PC-3 (cell line): Measurements from ENCODE around the gene WDR90. TPM values are rescaled to one million over a fixed set of nuclear protein-coding genes. Genes with fewer than 3 reads are reported as not detected.
"Not testable (repeated sequence)": the region's sequence is repeated elsewhere in the genome, so short reads cannot be mapped to it uniquely, and the experiment has no call there.

Experiments used
- ATAC-seq: fragments of 200-7000 bp; cut with Tn5 transposase; 2 replicates; pipeline ENCODE4 v1.9.1; 2020; ENCODE audit warnings: mild to moderate bottlenecking, moderate library complexity
- BruUV-seq: library from RNA; stranded (reverse); fragments of 400-500 nt; replicated peaks from 2 replicates; lab custom pipeline; 2021; lab: Mats Ljungman, UMichigan
- CTCF ChIA-PET: fragments of 300-600 bp; sonication (Branson Sonifier 250); formaldehyde crosslinking; loops from one replicate; lab custom pipeline; 2022; ENCODE audit warnings: antibody characterized with exemption; lab: Charles Lee
- POLR2A ChIA-PET: fragments of 300-600 bp; sonication (Branson Sonifier 250); formaldehyde crosslinking; loops from one replicate; lab custom pipeline; 2022; ENCODE audit warnings: antibody characterized with exemption; ENCODE audit not compliant: unreplicated experiment; lab: Charles Lee
- DNase-seq: peaks from one replicate; pipeline ENCODE4 v3.0.0-alpha.2; 2015
- H2AFZ ChIP-seq: fragments of 300-600 bp; sonication (generic); 2 replicates; pipeline ENCODE4 v1.6.0; 2016; ENCODE audit warnings: antibody characterized with exemption, low read length
- H3F3A ChIP-seq: fragments of 300-600 bp; sonication (generic); one replicate; pipeline ENCODE4 v1.6.0; 2017; ENCODE audit warnings: antibody characterized with exemption, low read length, control low read depth, mild to moderate bottlenecking; ENCODE audit not compliant: unreplicated experiment
- H3K27ac ChIP-seq: fragments of 300-600 bp; sonication (generic); 2 replicates; pipeline ENCODE4 v1.5.1; 2016; ENCODE audit warnings: mild to moderate bottlenecking, low read length
- H3K27me3 ChIP-seq: fragments of 300-600 bp; sonication (generic); 2 replicates; pipeline ENCODE4 v1.6.1; 2016; ENCODE audit warnings: low read length, mixed read lengths
- H3K36me3 ChIP-seq: fragments of 300-600 bp; sonication (generic); 2 replicates; pipeline ENCODE4 v1.6.1; 2016; ENCODE audit warnings: low read depth, mixed run types, low read length, mixed read lengths
- H3K4me1 ChIP-seq: fragments of 300-600 bp; sonication (generic); 2 replicates; pipeline ENCODE4 v1.5.1; 2016; ENCODE audit warnings: low read length; ENCODE audit not compliant: insufficient read depth
- H3K4me2 ChIP-seq: fragments of 300-600 bp; sonication (generic); 2 replicates; pipeline ENCODE4 v1.6.0; 2016; ENCODE audit warnings: low read length
- H3K4me3 ChIP-seq: fragments of 300-600 bp; sonication (generic); 2 replicates; pipeline ENCODE4 v1.5.1; 2016; ENCODE audit warnings: mild to moderate bottlenecking, low read length, mixed read lengths
- H3K79me2 ChIP-seq: fragments of 300-600 bp; sonication (generic); 2 replicates; pipeline ENCODE4 v1.6.1; 2017; ENCODE audit warnings: low read length, mixed read lengths
- H3K9ac ChIP-seq: fragments of 300-600 bp; sonication (generic); 2 replicates; pipeline ENCODE4 v1.6.0; 2016; ENCODE audit warnings: mild to moderate bottlenecking, low read length
- H3K9me2 ChIP-seq: fragments of 300-600 bp; sonication (generic); replicated peaks from 2 replicates; pipeline ENCODE4 v1.6.1; 2016; ENCODE audit warnings: mixed run types, low read length, mixed read lengths
- H3K9me3 ChIP-seq: fragments of 300-600 bp; sonication (generic); 2 replicates; pipeline ENCODE4 v1.6.1; 2016; ENCODE audit warnings: low read length, mixed read lengths
- H4K20me1 ChIP-seq: fragments of 300-600 bp; sonication (generic); 2 replicates; pipeline ENCODE4 v1.6.1; 2016; ENCODE audit warnings: low read length, mixed read lengths
- EZH2 ChIP-seq: fragments of 300-600 bp; sonication (generic); IDR thresholded peaks from one replicate; pipeline ENCODE4 v1.6.1; 2017; ENCODE audit warnings: antibody characterized with exemption, mild to moderate bottlenecking, low read length; ENCODE audit not compliant: unreplicated experiment
- EZH2phosphoT487 ChIP-seq: fragments of 300-600 bp; sonication (generic); IDR thresholded peaks from 2 replicates; pipeline ENCODE4 v1.6.1; 2018; ENCODE audit warnings: mild to moderate bottlenecking, antibody characterized with exemption, low read length, borderline replicate concordance
- intact Hi-C: fragments of 100-400 bp; cut with micrococcal nuclease; formaldehyde crosslinking; loops from 2 replicates; pipeline ENCODE4 v1.9.0; 2023
- total RNA-seq: library from RNA; depleted of rRNA; stranded (reverse); fragments of >200 nt; gene quantifications from 2 replicates; pipeline ENCODE4 v1.2.3, GENCODE V29; 2014
- TF ChIP-seq, protein P1 (sequence below): fragments of 300-600 bp; sonication (generic); conservative IDR thresholded peaks from 2 replicates; pipeline ENCODE4 v1.5.1; 2017; ENCODE audit warnings: antibody characterized with exemption, low read depth, mild to moderate bottlenecking, low read length

The WDR90 gene
- total RNA-seq, 1 experiment from 2014 or later: 44.4 TPM

DNA sequence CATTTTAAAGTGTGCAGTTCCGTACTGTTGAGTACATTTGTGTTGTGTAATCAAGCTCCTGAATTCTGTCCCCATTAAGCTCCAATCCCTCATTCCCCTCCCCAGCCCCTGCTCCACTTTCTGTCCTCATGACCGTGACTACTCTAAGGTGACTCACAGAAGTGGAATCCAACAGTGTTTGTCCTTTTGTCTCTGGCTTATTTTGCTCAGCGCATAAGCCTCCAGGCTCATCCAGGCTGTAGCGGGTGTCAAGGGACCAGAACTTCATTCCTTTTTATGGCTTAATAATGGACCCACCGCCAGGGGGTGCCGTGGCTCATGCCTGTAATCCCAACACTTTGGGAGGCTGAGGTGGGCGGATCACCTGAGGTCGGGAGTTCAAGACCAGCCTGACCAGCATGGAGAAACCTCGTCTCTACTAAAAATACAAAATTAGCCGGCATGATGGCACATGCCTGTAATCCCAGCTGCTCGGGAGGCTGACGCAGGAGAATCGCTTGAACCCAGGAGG, 63.6 kb downstream of the WDR90 start:
- Histone ChIP-seq H3K79me2 (peaks cover 19% of the 10 kb centered on the region), H3K27ac (peak overlapping the region; percentile 61), H3K27me3 (peaks cover 12% of the 10 kb centered on the region), H3K4me1 (peaks cover 22% of the 10 kb centered on the region)
- POLR2A ChIA-PET: interaction anchor here (1.2 to 1.3 kb wide), 2 partner anchors 8 to 15 kb away, joined by 5 to 6 read pairs; partner anchors contain the start of gene ANTKMT
- H3K9ac ChIP-seq, H3K36me3 ChIP-seq, H2AFZ ChIP-seq, H4K20me1 ChIP-seq, H3K9me2 ChIP-seq, H3F3A ChIP-seq, H3K9me3 ChIP-seq, H3K4me2 ChIP-seq, BruUV-seq, H3K4me3 ChIP-seq: not testable (repeated sequence)
- CTCF ChIA-PET: interaction anchor here (1.0 to 1.3 kb wide), 5 partner anchors 13 to 83 kb away, joined by 3 to 6 read pairs (median 5); partner anchors contain the start of genes CCDC78, CHTF18, CIAO3 and RPUSD1
- DNase-seq (peak; percentile 96), ATAC-seq (peak; percentile 50)
- intact Hi-C loops: loop anchor here (1.0 to 10.0 kb wide), 2 partner anchors 8 to 72 kb away; partner anchors contain the start of genes CHTF18 and RPUSD1
- TF ChIP-seq, protein P1, sequence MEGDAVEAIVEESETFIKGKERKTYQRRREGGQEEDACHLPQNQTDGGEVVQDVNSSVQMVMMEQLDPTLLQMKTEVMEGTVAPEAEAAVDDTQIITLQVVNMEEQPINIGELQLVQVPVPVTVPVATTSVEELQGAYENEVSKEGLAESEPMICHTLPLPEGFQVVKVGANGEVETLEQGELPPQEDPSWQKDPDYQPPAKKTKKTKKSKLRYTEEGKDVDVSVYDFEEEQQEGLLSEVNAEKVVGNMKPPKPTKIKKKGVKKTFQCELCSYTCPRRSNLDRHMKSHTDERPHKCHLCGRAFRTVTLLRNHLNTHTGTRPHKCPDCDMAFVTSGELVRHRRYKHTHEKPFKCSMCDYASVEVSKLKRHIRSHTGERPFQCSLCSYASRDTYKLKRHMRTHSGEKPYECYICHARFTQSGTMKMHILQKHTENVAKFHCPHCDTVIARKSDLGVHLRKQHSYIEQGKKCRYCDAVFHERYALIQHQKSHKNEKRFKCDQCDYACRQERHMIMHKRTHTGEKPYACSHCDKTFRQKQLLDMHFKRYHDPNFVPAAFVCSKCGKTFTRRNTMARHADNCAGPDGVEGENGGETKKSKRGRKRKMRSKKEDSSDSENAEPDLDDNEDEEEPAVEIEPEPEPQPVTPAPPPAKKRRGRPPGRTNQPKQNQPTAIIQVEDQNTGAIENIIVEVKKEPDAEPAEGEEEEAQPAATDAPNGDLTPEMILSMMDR: peak; percentile 56

DNA sequence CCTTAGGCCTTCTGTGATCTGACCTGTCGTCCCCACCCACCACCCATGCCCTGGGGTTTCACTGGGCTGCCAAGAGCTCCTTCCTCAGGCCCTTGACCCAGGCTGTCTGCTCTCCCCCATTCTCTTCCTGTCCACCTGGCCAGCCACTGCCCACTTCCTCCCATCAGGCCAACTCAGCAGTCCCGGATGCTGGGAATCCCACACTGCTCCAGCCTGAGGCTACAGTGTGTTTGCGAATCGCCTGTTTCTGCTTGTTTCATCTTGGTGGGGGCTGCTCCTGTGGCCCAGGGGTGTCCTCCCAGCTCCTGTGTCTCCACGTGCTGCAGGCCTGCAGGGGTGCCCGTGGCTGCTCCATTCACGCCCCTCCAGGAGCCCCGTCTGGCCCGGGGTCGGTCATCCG, 64.9 kb downstream of the WDR90 start:
- H4K20me1 ChIP-seq: peaks cover 8% of the 10 kb centered on the region; the same call in 1 of the 2 replicates
- H3K9me3 ChIP-seq: no peaks in the 10 kb centered on the region
- no peaks in the 10 kb centered on the region for H3K9me2 ChIP-seq
- peak; percentile 10; the same call in 1 of the 2 replicates for ATAC-seq
- DNase-seq: peak; percentile 51
- 0 out of 2 replicates have a peak overlapping the region, but pooled peaks have one; percentile 48 for H2AFZ ChIP-seq
- peaks cover 19% of the 10 kb centered on the region for H3K79me2 ChIP-seq
- no TSS peak for BruUV-seq
- POLR2A ChIA-PET: interaction anchor here (0.5 kb wide), 1 partner anchor 14 kb away, joined by 3 read pairs; no protein-coding TSS in a partner anchor
- H3F3A ChIP-seq: no peaks in the 10 kb centered on the region
- peak overlapping the region; percentile 29; the same call in 1 of the 2 replicates for H3K9ac ChIP-seq
- intact Hi-C loops: loop anchor here (10.0 kb wide), 1 partner anchor 71 kb away; the partner anchor contains the start of genes CHTF18 and RPUSD1
- H3K4me1 ChIP-seq: peaks cover 25% of the 10 kb centered on the region
- no peaks in the 10 kb centered on the region for H3K36me3 ChIP-seq
- 0 out of 2 replicates have a peak, but pooled peaks cover 2% of the 10 kb centered on the region for H3K27me3 ChIP-seq
- H3K4me3 ChIP-seq: no peak overlapping the region
- TF ChIP-seq, protein P1: no peak
- TF ChIP-seq EZH2: no peak
- TF ChIP-seq EZH2phosphoT487: no peak
- peak overlapping the region; percentile 63 for H3K27ac ChIP-seq
- H3K4me2 ChIP-seq: peak overlapping the region; percentile 58
- CTCF ChIA-PET: interaction anchor here (0.5 kb wide), 1 partner anchor 12 kb away, joined by 3 read pairs; the partner anchor contains the start of gene CCDC78
